GM19452 (cell line): ENCODE data around the gene UBASH3A.

Source experiments
- ATAC-seq: cut with Tn5 transposase; IDR thresholded peaks from one replicate; pipeline ENCODE4 v1.9.1; 2021; ENCODE audit not compliant: unreplicated experiment

Gene UBASH3A

GRCh38 chr21:42374864-42375499 lies 28.7 kb upstream of the UBASH3A start:
- ATAC-seq, result no peak

GRCh38 chr21:42375506-42375905 lies 28.2 kb upstream of the UBASH3A start:
- no peak for ATAC-seq

- no peak for ATAC-seq
Measured at GRCh38 chr21:42375966-42376337, 27.8 kb upstream of the UBASH3A start.

GRCh38 chr21:42376338-42376982 lies 27.2 kb upstream of the UBASH3A start:
- ATAC-seq, result no peak

DNA sequence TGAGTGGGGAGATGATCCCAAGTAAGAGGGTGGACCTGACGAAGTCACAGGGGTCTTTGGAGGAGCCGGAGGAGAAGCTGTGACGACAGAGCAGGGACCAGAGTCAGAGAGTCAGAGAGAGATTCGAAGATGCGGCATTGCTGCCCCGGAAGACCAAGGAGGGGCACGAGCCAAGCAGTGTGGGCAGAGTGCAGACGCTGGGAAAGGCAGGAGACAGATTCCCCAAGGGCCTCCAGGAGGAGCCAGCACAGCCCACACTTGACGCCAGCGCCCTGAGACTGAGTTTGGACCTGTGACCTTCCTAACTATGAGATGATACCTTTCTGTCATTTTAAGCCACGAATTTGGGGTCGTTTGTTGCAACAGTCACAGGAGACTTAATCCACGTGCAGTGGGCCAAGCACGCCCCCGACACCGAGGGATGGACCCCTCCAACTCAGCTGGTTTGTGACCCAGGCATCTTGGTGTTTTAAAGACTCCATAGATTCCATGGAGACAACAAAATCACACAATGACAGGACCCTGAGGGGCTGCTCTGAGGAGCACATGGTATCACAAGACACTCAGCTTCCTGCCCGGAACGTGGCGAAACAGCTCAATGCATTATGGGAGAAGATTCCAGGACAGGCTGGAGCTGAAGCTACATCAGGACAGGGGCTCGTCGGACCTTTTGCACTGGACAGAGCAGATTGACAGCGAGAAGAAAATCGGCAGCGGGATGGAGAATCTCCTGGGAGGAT lies 26.3 kb upstream of the UBASH3A start:
- ATAC-seq, result no peak

DNA sequence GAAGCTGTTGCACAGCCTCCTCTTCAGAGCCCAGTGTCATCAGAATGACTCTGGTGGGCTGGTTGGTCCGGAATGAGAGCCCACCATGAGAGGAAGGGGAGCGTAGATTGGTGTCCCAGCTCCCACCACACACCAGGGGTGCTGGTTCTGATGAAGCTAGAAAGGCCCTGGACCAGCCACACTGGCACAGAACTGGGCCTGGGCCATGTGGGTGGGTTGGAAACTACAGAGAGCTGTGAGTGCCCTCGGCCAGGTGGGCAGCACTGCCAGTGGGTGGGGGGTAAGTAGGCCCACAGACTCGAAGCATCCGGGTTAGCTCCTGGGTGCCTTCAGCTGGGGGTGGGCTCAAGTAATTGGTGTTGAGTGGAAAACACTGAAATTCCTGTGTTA lies 25.8 kb upstream of the UBASH3A start:
- ATAC-seq, result no peak

GRCh38 chr21:42378418-42378817 lies 25.3 kb upstream of the UBASH3A start:
- no peak for ATAC-seq

- ATAC-seq, result no peak
Measured at GRCh38 chr21:42379426-42380215, 24.1 kb upstream of the UBASH3A start.

DNA sequence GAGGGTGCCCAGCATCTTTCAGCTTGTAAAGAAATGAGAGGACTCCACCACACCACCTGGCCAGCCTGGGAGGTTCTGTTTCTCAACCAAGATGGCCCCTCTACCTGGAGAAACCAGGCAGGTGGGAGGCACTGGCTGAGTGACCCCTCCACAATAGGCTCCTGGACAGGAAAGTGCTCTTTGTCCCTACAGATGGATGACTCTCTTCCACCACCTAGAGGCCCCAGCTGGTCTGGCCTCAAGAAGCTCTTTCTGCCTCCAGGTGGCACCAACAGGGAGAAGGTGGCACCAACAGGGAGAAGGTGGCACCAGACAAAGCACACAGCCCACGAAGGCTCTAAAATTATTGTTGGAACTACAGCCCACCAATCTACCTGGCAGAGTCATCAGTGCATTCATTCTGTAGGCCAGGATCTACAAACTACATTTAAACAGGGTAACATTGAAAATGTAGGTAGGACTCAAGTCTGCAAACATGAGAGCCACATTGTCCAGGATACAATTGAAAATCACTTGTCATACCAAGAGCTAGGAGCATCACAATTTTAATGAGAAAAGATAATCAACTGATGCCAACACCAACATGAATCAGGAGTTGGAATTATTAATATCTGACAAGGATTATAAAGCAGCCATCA lies 22.2 kb upstream of the UBASH3A start:
- ATAC-seq, result no peak

GRCh38 chr21:42382915-42383314 lies 20.8 kb upstream of the UBASH3A start:
- no peak for ATAC-seq

DNA sequence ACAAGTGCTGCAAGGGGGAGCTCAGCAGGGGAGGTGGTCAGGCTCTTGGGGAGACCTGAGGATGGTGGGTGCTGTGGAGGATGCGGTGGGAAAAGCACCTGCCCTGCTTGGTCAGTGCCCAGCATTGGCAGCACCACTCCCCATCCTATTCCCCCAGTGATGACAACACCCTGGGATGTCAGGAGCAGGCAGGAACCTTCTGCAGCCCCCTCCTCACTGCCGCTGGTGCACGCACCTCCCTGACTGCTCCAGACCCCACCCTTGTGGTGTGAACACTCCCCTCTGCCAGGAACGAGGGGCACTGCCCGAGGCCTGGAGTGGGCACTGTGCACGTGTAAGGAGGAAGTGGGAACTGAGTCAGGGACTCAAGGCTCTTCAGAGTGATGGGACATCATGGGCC lies 20.4 kb upstream of the UBASH3A start:
- no peak for ATAC-seq

- no peak for ATAC-seq
Measured at GRCh38 chr21:42384156-42384945, 19.4 kb upstream of the UBASH3A start.

- ATAC-seq, result no peak
Measured at GRCh38 chr21:42384989-42385388, 18.7 kb upstream of the UBASH3A start.

DNA sequence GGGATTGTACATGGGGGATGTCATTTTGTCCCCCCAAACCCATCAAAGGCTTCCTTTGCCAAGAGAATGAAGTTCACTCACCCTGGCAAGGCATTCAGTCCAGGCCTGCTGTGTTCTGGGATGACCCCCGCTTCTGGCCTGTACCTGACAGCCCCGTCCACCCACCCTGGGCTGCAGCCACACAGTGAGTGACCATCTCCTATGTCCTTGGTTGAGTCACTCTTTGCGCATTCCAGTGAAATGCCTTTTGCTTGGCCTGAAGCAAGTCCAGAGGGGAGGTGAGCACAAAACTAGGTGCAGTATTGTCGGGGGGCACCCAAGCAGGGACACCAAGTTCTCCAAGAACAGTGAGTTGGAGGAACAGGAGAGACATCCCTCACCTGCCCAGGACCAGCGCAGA lies 18.1 kb upstream of the UBASH3A start:
- no peak for ATAC-seq

DNA sequence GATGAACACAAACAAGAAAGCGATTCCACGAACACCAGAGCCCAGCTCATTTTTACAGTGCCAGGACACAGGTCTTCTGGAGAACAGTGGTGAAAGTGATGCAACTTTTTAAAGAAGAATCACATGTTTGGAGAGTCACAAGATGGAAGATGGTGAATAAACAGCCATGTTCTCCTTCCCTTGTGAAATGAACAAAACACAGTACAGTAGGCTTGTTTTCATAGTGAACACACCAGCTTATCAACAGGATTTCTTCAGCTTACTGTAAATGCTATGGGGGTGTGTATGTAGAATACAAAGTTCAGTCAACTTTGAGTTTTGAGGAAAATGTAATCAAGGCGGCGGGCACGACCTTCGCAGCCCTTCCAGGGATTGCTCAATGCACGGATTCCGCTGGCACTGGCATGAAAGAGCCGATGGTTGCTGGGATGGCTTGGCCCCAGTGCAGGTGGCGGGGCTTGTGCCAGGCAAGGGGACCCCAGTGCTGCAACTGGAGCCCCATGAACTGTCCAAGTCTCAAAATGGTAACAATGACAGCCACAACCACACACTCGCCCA lies 17.6 kb upstream of the UBASH3A start:
- ATAC-seq, result no peak

DNA sequence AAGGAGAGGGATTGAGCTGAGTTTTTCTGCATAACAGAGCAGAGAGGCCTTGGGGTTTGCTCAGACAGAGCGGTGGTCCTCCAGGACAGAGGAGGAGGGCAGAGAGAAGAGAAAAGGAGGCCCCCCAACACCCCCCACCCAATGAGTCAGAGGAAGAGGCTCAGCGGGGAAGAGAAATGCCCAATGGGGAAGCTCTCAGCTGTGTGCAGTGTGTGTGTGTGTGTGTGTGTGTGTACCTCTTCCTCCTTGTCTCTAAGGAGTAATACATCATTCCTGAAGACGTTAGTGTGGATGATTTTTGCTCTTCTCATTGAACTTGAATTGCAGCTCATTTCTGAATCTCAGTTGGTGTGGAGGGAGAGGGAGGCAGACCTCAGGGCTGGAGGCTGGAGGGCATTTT lies 16.5 kb upstream of the UBASH3A start:
- no peak for ATAC-seq

DNA sequence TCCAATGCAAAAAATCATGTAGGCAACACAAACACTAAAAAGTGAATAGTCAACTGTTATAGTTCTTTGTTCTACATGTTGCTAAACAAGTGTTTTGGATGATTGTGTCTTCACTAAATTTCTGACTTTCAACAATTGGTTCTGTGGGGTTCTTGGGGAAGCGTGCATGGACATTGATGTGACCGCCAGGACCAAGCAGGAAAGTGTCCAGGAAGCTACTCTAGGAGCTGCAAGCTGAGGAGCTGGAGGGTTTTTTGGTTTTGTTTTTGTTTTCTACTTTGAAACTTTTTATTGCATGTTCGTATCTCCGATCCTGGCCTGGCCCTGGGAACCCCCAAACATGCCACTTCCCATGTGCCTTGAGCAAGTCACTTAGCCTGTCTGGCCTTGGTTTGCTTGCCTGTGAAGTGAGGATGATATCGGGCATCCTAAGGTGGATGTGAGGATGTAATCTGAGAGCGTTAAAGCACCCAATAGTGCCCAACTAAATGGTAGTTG lies 15.8 kb upstream of the UBASH3A start:
- ATAC-seq, result no peak

GRCh38 chr21:42388740-42389448 lies 14.8 kb upstream of the UBASH3A start:
- ATAC-seq, result no peak

- ATAC-seq, result no peak
Measured at GRCh38 chr21:42389449-42389835, 14.3 kb upstream of the UBASH3A start.
